ENCODE data around the gene DNAJC4.

Gene DNAJC4

DNA sequence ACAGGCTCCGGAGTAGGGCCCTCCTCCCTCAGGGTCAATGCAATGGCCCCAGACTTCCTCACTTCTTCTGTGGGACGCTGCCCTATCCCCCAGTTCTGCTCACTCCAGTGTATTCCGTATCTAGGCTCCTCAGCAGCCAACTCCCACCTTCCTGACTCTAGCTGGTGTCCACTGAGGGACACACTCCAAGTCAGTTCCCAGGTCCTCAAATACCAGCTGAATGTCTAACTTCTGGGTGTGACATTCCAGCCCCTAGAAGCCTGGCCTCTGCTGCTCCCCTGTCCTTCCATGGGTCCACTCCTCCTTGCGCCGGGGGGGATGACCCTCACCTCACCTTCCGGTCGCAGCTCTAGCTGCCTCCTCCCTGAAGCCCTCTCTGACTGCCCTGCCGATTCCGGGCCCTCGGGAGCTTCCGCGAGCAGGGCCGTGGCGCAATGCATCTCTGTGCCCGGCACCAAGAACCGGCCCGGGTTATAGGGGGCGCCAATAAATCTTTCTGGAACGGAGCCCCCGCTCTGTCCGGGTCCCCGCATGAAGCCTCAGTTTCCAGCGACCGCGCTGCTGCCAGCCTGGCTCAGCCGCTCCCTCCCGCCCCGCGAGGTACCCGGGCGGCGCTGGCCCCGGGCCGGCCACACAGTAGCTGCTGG lies 38.7 kb downstream of the DNAJC4 start:
- TF ChIP-seq FOXP2 (optimal IDR thresholded peaks at IDR 0.05; ENCODE audit: borderline replicate concordance, extremely low read depth, extremely low read length, insufficient read depth) (no peak), SIN3A (IDR thresholded peaks at IDR 0.05; ENCODE audit: borderline replicate concordance, insufficient read depth, low read length) (no peak), POLR2AphosphoS5 (IDR thresholded peaks at IDR 0.05; ENCODE audit: low read depth, low read length) (0 out of 2 replicates have a peak, but pooled peaks have one; percentile 5)
- TF ChIP-seq, protein P1, sequence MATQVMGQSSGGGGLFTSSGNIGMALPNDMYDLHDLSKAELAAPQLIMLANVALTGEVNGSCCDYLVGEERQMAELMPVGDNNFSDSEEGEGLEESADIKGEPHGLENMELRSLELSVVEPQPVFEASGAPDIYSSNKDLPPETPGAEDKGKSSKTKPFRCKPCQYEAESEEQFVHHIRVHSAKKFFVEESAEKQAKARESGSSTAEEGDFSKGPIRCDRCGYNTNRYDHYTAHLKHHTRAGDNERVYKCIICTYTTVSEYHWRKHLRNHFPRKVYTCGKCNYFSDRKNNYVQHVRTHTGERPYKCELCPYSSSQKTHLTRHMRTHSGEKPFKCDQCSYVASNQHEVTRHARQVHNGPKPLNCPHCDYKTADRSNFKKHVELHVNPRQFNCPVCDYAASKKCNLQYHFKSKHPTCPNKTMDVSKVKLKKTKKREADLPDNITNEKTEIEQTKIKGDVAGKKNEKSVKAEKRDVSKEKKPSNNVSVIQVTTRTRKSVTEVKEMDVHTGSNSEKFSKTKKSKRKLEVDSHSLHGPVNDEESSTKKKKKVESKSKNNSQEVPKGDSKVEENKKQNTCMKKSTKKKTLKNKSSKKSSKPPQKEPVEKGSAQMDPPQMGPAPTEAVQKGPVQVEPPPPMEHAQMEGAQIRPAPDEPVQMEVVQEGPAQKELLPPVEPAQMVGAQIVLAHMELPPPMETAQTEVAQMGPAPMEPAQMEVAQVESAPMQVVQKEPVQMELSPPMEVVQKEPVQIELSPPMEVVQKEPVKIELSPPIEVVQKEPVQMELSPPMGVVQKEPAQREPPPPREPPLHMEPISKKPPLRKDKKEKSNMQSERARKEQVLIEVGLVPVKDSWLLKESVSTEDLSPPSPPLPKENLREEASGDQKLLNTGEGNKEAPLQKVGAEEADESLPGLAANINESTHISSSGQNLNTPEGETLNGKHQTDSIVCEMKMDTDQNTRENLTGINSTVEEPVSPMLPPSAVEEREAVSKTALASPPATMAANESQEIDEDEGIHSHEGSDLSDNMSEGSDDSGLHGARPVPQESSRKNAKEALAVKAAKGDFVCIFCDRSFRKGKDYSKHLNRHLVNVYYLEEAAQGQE (IDR thresholded peaks at IDR 0.05; ENCODE audit: insufficient read depth in 1 of 2, low read depth in 2 of 2, low read length in 2 of 2) = 0 out of 4 replicates have a peak, but pooled peaks of 1 of the 2 experiments have one; percentile 25

DNA sequence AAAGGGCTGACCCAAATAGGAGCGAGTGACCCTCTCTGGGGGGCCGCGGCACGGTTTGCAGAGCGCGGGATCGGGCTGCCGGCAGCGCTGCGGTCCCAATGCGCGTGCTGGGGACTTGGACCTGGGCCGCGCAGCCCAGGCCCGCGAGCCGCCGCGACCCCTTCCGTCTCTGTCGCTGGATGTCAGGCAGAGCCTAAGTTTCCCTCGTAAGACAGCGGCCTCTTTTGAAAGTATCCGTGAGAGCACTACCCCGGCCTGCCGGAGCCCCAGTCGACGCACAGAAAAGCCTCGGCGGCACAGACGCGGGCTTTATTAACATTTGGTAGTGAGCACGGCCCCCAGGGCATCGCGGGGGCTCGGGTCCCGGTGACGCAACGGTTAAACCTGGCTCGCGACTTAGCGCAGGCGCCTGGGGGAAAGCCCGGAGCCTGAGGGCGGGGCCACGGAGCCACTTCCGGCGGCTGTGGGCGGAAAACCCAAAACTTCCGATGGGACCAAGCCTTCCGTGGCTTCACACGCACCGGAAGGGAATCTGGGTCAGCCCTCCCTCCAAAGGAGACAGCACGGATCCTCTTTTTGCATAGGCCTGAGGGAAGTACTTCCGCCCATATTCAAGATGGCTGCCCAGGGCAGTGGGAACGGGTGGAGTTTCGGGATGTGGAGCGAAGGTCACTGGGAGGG lies 39.3 kb downstream of the DNAJC4 start:
- TF ChIP-seq, protein P1 (IDR thresholded peaks at IDR 0.05; ENCODE audit: insufficient read depth in 1 of 2, low read depth in 2 of 2, low read length in 2 of 2) = 0 out of 4 replicates have a peak, but pooled peaks of 1 of the 2 experiments have one; percentile 6
- TF ChIP-seq POLR2AphosphoS5 (IDR thresholded peaks at IDR 0.05; ENCODE audit: low read depth, low read length) (peak; percentile 9; the same call in 1 of the 2 replicates), TAF1 (IDR thresholded peaks at IDR 0.05; ENCODE audit: borderline replicate concordance, insufficient read depth, low read length) (peak; percentile 81; the same call in 1 of the 2 replicates), SIN3A (IDR thresholded peaks at IDR 0.05; ENCODE audit: borderline replicate concordance, insufficient read depth, low read length) (peak; percentile 92), FOXP2 (optimal IDR thresholded peaks at IDR 0.05; ENCODE audit: borderline replicate concordance, extremely low read depth, extremely low read length, insufficient read depth) (no peak)

DNA sequence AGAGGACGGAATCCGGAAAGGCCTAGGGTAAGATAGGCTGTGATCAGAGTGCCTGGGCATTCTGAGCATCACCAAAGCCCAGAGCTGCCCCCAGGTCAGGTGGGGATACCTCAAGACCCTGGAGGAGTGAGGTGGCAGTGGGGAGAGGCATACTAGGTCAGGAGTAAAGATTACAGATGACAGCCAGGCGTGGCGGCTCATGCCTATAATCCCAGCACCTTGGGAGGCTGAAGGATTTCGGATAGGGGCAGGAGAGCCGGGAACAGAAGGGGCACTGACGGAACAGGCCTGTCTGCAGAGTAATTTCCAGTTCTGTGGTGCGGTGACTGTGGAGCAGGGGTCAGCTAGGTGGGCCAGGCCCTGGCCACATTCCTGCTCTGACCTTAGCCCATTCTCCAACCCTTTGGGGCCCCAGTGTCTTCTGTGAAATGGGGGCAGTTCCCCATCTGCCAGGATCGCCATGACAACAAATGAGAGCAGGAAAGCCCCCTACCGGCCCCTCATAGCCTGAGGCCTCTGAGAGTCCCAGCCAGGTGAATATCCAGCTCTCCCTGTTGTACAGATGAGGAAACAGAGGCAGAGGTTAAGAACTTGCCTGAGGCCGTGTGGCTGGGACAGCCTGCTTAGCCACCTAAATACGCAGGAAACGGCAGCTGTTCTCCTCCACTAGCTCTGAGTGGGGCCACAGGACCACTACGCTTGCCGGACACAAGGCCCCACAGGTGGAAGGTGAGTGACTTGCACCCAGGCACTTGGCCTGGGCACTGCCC lies 44.9 kb downstream of the DNAJC4 start:
- TF ChIP-seq, protein P1 (IDR thresholded peaks at IDR 0.05; ENCODE audit: insufficient read depth in 1 of 2, low read depth in 2 of 2, low read length in 2 of 2) = no peak
- no peak for TF ChIP-seq FOXP2 (optimal IDR thresholded peaks at IDR 0.05; ENCODE audit: borderline replicate concordance, extremely low read depth, extremely low read length, insufficient read depth)
- TF ChIP-seq TAF1 (IDR thresholded peaks at IDR 0.05; ENCODE audit: borderline replicate concordance, insufficient read depth, low read length) = no peak

DNA sequence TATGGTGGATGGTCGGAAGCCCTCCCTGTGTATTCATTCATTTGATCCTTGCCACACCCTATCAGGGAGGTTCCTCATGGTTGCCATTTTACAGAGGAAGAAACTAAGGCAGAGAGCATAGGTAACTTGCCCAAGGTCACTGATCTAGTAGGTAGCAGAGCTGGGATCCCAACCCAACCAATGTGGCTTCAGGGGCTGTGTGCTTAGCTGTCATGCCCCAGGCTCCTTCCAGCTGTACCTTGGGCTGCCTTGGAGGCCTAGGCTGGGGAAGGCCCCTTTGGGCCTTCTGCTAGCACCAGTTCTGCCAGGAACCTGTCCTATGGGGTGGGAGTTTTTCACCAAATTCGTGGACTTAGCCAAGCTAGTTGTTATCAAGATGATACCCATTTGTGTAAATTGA lies 45.5 kb downstream of the DNAJC4 start:
- TF ChIP-seq SIN3A (IDR thresholded peaks at IDR 0.05; ENCODE audit: borderline replicate concordance, insufficient read depth, low read length) = no peak
- TF ChIP-seq, protein P1 (IDR thresholded peaks at IDR 0.05; ENCODE audit: insufficient read depth in 1 of 2, low read depth in 2 of 2, low read length in 2 of 2) = no peak
- no peak for TF ChIP-seq POLR2AphosphoS5 (IDR thresholded peaks at IDR 0.05; ENCODE audit: low read depth, low read length)
- no peak for TF ChIP-seq FOXP2 (optimal IDR thresholded peaks at IDR 0.05; ENCODE audit: borderline replicate concordance, extremely low read depth, extremely low read length, insufficient read depth)
- TF ChIP-seq TAF1 (IDR thresholded peaks at IDR 0.05; ENCODE audit: borderline replicate concordance, insufficient read depth, low read length) = no peak
